NCI-H460 (cell line): Measurements from ENCODE around the gene KCNN1. TPM values are rescaled to one million over a fixed set of nuclear protein-coding genes. Genes with fewer than 3 reads are reported as not detected.
A peak's percentile ranks its signal among the peaks of the same experiment; 100 is the strongest.
"Not testable (repeated sequence)": the region's sequence is repeated elsewhere in the genome, so short reads cannot be mapped to it uniquely, and the experiment has no call there.

ENCODE experiments used
- DNase-seq: peaks from one replicate; pipeline ENCODE4 v3.0.0-alpha.2; 2016; ENCODE audit warnings: low read depth; ENCODE audit errors: extremely low read depth
- total RNA-seq: library from RNA; depleted of rRNA; stranded (reverse); fragments of >200 nt; shearing (Covaris generic); gene quantifications from 2 replicates; pipeline ENCODE4 v1.2.3, GENCODE V29; 2014

Gene KCNN1
- total RNA-seq, 1 experiment from 2014 or later: 0.10 TPM

DNA sequence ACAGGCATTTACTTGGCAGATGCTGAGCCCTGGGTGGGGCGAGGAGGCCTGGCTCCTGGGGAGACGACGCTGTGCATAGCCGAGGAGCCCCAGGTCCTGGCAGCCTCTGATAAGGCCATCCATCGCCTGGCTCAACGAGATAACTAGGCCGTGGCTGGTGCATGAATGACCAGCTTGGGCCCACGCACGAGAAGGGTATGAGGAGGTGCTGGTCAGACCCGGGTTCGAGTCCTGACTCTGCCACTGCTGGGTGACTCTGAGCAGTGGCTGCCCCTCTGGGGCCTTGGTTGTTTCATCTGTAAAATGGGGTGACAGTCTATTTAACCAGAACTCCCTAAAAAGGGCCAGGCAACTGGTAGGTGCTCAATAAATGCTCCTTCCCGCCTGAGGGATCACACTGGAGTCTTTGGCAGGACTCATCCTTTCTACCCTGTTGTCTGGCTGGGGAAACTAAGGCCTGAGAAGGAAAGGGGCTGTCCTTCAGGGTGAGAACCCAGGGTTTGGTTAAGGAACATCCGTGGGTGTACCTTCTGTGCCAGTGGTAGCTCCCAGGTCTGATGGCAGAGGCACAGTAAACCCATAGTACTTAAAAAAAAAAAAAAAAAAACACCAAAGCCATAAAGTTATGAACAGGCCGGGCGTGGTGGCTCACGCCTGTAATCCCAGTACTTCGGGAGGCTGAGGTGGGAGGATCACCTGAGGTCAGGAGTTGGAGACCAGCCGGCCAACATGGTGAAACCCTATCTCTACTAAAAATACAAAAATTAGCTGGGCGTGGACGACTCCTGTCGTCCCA, 33.0 kb downstream of the KCNN1 start:
- no peak for DNase-seq

DNA sequence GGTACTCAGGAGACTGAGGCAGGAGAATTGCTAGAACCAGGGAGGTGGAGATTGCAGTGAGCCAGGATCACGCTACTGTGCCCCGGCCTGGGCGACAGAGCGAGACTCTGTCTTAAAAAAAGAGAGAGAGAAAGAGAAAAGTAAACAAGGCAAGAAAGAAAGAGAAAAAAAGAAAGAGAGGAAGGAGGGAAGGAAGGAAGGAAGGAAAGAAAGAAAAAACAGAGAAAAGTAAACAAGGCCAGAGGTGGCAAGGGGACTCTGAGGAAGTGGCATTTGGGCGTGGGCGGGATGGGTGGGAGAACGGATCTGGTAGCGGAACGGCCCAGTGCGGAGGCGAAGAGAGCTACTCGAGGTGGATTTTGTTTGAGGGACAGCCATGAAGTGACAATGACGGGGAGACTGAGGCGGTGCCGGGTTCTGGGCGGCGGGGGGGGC, 33.6 kb downstream of the KCNN1 start:
- DNase-seq: no peak

DNA sequence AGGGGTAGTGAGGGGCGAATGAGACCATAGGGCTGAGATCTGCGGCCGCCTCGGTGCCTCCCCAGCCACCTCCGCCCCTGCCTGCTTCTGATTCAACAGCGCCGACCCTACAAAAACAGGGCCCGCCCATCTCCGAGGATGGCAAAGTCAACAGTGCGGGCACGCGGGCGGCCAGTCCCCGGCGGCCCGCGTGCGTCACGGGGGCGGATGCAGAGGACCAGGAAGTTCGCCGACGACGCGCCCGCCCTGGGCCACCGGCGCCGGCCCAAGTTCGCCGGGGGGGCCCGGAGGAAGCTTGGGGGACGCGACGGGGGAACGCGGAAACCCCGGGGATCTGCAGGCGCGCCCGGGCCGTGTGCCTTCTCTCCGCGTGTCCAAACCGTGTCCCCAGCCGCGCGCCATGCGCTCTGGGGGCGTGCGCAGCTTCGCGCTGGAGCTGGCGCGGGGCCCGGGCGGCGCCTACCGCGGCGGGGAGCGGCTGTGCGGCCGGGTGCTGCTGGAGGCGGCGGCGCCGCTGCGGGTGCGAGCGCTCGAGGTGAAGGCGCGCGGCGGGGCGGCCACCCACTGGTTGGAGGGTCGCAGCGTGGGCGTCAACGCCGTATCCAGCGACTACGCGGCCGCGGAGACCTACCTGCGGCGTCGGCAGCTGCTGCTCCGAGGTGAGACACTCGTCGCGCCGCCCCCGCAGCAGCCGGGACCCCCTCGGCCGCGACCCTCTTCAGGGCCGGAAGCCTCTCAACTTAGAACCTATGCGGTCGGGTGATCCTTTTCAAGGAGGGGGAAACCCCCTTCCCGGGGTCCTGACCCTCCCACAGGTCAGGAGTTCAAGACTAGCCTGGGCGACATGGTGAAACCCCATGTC, 34.2 kb downstream of the KCNN1 start:
- peak; percentile 94 for DNase-seq

DNA sequence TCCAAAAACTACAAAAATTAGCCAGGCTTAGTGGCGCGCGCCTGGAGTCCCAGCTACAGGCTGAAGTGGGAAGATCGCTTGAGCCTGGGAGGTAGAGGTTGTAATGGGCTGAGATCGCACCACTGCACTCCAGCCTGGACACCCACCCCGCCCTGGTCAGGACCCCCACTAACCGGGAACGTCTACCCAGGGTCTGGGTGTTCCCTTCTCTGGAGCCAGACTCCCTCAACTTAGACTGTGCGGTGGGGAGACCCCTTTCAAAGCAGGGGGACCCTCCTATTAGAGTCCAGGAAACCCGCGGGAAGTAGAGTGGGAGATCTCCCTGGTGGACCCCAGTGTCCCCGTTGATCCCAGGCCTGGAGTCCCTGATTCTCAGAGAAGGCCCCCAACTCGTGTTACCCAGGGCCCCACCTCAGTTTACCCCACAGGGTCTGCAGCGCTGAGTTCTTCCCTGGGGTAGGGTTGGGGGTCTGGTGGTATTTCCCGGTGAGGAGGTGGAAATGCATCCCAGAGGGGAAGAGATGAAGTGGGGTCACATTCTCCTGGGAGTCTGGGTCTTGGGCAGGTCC, 35.0 kb downstream of the KCNN1 start:
- no peak for DNase-seq

DNA sequence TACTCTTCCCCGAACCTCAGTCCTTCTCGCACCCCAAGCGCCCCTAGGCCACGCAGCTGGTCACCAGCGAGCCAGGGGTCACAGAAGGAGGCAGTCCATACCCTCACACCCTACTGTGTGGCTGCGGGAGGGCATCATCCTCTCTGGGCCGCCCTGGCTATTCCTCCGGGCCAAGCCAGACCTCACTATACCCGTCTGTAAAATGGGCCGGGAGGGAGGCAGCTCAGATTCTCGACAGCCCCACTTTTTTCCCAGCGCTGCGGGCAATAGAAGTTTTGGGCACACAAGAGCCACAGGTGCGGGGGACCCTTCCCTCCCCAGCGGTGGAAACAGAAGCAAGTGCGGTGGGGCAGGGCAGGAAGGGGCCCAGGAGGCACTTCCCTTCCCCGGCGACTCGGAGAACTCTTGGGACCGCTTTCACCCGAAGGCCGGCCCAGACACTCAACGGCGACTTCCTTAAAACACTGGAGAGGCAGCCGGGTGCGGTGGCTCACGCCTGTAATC, 35.5 kb downstream of the KCNN1 start:
- no peak for DNase-seq

DNA sequence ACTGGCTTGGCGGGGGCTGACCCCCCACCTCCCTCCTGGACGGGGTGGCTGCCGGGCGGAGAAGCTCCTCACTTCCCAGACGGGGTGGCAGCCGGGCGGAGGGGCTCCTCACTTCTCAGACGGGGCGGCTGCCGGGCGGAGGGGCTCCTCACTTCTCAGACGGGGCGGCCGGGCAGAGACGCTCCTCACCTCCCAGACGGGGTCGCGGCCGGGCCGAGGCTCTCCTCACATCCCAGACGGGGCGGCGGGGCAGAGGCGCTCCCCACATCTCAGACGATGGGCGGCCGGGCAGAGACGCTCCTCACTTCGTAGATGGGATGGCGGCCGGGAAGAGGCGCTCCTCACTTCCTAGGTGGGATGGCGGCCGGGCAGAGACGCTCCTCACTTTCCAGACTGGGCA, 38.8 kb downstream of the KCNN1 start:
- DNase-seq: not testable (repeated sequence)

DNA sequence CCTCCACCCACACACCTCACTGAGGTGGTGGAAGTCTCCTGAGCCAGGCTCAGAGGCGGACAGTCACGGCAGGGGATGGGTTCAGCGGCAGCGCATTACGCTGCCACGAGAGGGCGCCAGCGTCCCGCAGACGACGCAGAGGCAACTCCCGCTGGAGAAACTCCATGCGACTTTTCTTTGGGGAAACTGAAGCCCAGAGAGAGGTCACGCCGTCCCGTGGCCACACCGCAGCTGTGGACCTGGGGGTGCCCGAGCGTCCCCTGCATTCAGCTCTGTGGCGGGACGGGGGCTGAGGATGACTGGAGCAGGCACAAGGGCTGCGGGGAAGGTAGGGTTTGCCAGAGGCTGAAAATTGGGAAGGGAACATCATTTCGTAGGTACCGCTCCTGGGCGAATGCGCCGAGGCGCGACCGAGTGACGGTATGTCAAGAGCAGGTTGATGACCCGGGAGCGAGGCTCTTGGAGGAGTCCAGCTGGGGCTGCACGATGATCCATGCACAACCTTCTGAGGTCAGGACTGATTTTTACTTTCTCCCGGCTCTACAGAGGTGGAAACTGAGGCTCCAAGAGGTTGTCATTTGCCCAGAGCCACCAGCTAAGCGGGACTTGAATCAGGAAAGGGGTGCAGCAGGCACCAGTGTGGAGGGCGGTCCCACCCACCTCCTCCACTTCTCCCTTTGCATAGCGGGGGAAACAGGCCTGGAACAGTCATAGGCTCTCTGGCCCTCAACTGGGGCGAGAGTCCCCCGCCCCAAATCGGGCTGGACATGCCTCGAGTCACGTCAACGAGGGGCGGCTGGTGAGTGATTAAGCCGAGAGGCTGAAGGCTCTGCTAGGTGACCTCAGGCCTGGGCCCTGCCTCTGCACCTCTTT, 40.4 kb downstream of the KCNN1 start:
- DNase-seq: peak; percentile 57

DNA sequence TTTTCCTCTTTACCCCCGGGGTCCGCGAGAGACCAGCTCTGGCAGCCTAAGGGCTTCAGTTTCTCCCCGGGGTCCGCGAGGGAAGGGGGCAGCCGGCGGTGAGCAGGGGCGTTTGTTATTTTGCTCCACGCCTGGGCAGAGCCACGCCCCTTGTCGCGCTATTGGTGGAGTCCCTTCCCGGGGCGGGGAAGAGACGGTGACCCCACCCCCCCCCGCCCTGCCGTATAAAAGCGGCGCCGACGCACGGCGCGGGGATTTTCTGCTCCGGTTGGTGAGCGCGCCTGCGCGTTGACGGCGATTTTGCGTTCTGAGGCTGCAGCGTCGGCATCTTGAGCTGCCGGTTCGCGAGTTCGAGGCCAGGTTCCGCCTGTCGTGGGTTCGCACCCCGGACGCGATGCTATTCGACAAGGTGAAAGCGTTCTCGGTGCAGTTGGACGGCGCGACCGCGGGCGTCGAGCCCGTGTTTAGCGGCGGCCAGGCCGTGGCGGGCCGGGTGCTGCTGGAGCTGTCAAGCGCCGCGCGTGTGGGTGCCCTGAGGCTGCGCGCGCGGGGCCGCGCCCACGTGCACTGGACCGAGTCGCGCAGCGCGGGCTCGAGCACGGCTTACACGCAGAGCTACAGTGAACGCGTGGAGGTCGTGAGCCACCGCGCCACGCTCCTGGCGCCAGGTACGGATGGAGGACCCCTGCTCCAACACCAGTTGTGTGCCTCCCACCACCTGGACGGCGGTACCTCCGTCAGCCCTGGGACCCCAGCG, 41.2 kb downstream of the KCNN1 start, which contains the start of gene ARRDC2:
ARRDC2 (plus strand) TSS at position 254 of the 757 bp plus-strand sequence; CDS start at position 395, 141 bp downstream.
- DNase-seq: no peak

DNA sequence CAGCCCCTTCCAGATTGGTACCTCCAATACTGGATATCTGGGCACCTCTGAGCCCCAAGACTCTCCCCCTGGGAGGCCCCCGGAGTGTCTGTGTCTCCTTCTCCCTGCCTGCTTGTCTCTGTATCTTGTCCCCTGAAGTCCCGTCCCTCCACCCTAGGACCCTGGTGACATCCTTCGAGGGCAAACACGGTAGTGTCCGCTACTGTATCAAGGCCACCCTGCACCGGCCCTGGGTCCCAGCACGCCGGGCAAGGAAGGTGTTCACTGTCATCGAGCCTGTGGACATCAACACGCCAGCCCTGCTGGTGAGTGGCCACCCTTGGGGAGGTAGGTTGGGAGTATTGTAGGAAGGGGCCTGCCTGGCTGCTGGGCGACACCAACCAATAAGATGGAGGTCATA, 41.9 kb downstream of the KCNN1 start:
- no peak for DNase-seq

DNA sequence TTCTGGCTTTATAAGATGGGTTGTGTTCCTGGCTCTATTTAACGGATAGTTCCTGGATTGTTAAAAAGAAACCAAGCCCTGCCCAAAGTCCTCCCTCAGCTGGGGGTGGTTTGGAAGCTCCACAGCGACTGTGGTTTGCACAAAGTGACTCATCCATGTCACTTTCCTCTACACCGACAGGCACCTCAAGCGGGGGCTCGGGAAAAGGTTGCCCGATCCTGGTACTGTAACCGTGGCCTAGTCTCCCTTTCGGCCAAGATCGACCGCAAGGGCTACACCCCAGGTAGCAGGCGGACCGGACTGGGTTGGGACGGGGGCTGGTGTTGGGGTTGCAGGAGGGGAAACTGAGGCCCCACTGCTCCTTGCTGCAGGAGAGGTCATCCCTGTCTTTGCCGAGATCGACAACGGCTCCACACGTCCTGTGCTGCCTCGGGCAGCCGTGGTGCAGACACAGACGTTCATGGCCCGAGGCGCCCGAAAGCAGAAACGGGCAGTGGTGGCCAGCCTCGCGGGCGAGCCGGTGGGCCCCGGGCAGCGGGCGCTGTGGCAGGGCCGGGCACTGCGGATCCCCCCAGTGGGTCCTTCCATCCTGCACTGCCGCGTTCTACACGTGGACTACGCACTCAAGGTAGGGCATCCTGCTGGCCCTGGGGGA, 42.6 kb downstream of the KCNN1 start:
- no peak for DNase-seq

DNA sequence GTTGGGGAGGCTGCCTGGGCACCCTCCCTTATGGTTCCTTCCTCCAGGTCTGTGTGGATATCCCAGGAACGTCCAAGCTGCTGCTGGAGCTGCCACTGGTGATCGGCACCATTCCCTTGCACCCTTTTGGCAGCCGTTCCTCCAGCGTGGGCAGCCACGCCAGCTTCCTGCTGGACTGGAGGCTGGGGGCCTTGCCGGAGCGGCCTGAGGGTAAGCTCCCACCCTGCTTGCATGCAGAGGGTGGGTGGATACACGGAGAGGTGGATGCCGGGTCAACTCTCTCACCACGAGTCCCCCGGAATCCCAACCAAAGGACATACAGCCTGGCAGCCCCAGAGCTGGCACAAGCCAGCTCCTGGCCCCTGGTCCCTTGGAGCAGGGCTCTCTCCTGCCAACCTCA, 43.2 kb downstream of the KCNN1 start:
- no peak for DNase-seq

DNA sequence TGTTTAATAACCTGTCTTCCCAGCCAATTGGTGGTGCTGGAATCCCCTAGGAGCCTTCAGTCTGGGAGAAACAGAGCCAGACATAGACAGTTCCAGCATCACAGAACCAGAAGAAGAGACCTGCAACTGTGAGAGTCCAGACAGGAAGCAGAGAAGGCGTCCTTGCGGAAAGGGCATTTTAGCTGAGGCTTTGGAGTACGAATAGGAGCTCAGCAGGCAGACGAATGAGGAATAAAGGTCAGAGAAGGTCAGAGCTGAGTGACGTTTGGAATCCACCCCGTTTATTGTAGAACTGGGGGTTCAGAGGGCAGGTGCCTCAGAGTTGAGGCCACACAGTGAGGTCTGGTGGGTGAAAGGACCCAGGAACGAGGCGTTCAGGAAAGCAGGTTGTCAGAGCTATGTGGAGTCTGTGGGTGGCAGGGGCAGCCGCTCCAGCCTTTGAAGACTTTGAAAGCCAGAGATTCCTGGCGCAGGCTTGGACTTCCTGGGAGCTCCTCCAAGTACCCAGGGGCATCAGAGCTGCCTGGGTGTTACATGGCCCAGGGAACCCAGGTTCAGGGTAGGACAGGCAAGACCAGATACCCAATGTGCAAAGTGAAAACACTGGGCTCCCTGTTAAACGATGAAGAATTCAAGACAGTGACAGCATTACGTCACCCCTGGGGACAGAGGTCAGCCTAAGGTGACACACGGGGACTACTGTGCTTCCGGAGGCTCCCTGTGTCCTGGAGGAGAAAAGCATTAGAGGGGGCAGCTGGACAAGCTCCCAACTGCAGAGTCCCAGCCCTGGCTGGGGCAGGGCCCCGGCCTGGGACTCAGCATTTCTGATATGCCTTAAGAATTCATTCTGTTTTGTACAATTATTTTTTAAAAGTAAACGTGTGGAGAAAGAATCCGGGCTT, 46.6 kb downstream of the KCNN1 start:
- DNase-seq: no peak

DNA sequence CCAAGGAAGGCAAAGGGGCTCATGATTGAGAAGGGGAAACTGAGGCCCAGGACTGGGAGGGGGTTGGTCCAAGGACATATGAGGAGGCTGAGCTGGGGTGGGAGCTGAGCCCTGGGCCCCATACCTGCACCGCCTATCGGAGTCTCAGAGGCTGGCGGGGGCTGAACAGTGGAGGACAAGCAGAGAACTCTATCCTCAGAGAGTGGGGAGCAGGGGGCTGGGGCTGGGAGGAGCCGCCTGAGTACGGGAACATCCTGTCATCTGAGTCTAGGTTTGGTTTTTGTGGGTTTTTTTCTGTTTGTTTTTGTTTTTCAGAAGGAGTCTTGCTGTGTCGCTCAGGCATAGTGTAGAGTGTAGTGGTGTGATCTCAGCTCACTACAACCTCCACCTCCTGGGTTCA, 47.3 kb downstream of the KCNN1 start:
- DNase-seq: no peak

DNA sequence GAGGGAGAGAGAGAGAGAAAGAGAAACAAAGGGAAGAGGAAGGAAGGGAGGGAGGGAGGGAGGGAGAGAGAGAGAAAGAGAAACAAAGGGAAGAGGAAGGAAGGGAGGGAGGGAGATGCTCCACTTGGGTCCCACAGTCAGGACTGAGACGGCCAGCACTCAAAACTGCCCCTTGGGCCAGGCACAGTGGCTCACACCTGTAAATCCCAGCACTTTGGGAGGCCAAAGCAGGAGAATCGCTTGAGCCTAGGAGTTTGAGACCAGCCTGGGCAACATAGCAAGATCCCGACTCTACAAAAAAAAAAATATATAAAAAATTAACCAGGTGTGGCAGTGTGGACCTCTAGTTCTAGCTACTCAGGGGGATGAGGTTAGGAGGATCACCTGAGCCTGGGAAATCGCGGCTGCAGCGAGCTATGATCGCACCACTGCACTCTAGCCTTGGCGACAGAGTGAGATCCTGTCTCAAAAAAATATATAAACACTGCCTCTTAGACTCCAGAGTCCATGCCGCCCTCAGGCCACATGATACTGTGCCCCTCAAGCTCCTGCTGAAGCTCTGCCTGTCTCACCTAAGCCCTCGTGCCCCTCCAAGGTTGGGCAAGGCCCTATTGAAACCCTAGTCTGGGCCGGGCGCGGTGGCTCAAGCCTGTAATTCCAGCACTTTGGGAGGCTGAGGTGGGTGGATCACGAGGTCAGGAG, 49.5 kb downstream of the KCNN1 start:
- no peak for DNase-seq

DNA sequence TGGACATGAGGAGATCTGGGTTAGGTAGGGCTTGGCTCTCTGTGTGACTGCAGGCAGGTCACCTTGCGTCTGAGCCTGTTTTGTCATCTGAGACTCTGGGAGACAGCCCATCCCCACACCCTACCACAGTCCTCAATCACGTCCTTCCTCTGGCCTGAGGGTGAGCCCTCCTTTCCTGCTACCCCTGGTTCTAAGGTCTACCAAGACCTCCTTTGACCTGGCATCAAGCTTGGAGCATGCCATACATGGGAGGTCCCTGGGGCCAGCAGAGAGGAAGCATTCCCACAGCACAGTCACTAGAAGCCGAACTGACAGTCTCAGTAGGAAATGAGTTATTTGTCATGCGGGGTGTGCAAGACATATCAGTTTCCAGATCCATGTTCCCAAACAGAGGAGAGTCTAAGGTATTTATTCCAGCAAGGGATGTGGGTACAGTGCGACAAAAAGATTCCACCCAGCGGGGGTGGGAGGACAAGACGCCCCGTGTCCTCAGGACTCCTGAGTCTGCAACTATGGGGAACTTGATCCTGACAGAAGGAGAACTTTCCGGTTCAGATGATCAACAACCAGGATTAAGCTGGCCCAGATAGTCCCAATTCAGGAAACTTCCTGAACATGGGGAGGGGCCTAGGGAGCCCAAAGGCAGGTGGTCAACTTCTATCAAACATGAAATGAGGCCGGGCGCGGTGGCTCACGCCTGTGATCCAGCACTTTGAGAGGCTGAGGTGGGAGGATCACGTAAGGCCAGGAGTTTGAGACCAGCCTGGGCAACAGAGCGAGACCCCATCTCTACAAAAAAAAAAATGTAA, 50.6 kb downstream of the KCNN1 start:
- DNase-seq: no peak
